Stimulated activated naive CD4-positive, alpha-beta T cell (primary cell): ENCODE measurements around the gene ADCK2.
"Not testable (repeated sequence)": the region's sequence is repeated elsewhere in the genome, so short reads cannot be mapped to it uniquely, and the experiment has no call there.

Source experiments
- DNase-seq, 6 experiments: peaks; one replicate each; lab custom pipeline; 2025; lab: John Stamatoyannopoulos, UW

The ADCK2 gene

DNA sequence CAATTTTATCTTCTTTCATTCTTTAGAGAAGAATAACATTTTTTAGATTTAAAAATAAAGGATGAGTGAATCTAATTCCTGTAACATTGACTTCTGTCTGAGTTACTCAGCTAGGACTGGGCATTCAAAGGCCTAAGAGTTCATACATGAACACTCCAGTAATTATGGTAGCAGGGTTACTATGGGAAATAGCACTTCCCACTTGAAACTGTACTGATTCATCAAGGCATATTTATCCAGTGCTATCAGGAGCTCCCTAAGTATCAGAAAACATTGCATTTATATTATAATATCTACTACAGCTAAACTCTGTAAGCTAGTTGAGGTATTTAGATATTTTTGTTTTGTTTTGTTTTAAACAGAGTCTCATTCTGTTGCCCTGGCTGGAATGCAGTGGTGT, 65.5 kb downstream of the ADCK2 start:
- DNase-seq = no peak

- not testable (repeated sequence) for DNase-seq
These were observed 70.5 kb downstream of the ADCK2 start for GRCh38 chr7:140743255-140743654.

DNA sequence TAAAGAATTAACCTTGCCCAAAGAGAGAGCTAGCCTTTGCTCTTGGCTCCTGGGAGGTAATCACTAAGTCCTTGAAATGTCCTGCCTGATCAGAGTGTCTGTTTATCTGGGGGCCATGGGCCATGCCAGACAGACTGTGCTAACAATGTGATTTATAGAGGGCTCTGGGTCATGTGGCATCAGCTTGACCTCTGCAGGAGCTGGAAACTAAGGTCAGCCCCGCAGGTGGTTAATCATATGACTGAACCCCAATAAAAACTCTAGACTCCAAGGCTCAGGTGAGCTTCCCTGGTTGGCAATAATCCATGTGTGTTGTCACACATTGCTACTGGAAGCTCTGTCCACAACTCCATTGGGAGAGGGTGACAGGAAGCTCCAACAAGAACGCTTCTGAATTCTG, 71.3 kb downstream of the ADCK2 start:
- no peak for DNase-seq
